Measurements from ENCODE around the gene NCCRP1.

NCCRP1 gene

GRCh38 chr19:39154100-39154628, 42.6 kb upstream of the NCCRP1 start:
- H4K20me1 ChIP-seq (ENCODE audit: insufficient read depth, low read length, poor library complexity, severe bottlenecking): peaks cover 21% of the 10 kb centered on the region
- no peaks in the 10 kb centered on the region for H3K27me3 ChIP-seq (ENCODE audit: insufficient read depth, low read length, poor library complexity, severe bottlenecking)
- no peaks in the 10 kb centered on the region for H3K9me3 ChIP-seq (ENCODE audit: insufficient read depth, low read depth, low read length)
- H3K4me3 ChIP-seq (ENCODE audit: low read length, poor library complexity, severe bottlenecking): no peak overlapping the region
- no peak for TF ChIP-seq CTCF (conservative IDR thresholded peaks at IDR 0.05; ENCODE audit: low read length)
- no peak for TF ChIP-seq EZH2phosphoT487 (IDR thresholded peaks at IDR 0.05; ENCODE audit: borderline replicate concordance)
- H2AFZ ChIP-seq (ENCODE audit: low read length): no peak overlapping the region
- H3K79me2 ChIP-seq (ENCODE audit: insufficient read depth, low read length): peaks cover 64% of the 10 kb centered on the region
- no peaks in the 10 kb centered on the region for H3K9me2 ChIP-seq (replicated peaks; ENCODE audit: low read depth, low read length)
- peaks cover 2% of the 10 kb centered on the region; the same call in 1 of the 2 replicates for H3K36me3 ChIP-seq (ENCODE audit: insufficient read depth, low read length)
- H3K9ac ChIP-seq (ENCODE audit: low read depth, low read length, poor library complexity, severe bottlenecking): no peak overlapping the region
- peaks cover 21% of the 10 kb centered on the region for H3K4me1 ChIP-seq (ENCODE audit: insufficient read depth, low read length, poor library complexity, severe bottlenecking)
- H3K4me2 ChIP-seq (ENCODE audit: low read depth, low read length, poor library complexity, severe bottlenecking): no peak overlapping the region
- H3F3A ChIP-seq (ENCODE audit: low read depth): no peaks in the 10 kb centered on the region

GRCh38 chr19:39154629-39155100, 42.1 kb upstream of the NCCRP1 start:
- H3F3A ChIP-seq (ENCODE audit: low read depth): no peaks in the 10 kb centered on the region
- no peaks in the 10 kb centered on the region for H3K36me3 ChIP-seq (ENCODE audit: insufficient read depth, low read length)
- peaks cover 21% of the 10 kb centered on the region for H3K4me1 ChIP-seq (ENCODE audit: insufficient read depth, low read length, poor library complexity, severe bottlenecking)
- H2AFZ ChIP-seq (ENCODE audit: low read length): no peak overlapping the region
- no peak overlapping the region for H3K9ac ChIP-seq (ENCODE audit: low read depth, low read length, poor library complexity, severe bottlenecking)
- H4K20me1 ChIP-seq (ENCODE audit: insufficient read depth, low read length, poor library complexity, severe bottlenecking): peaks cover 21% of the 10 kb centered on the region
- H3K9me2 ChIP-seq (replicated peaks; ENCODE audit: low read depth, low read length): no peaks in the 10 kb centered on the region
- no peaks in the 10 kb centered on the region for H3K27me3 ChIP-seq (ENCODE audit: insufficient read depth, low read length, poor library complexity, severe bottlenecking)
- H3K9me3 ChIP-seq (ENCODE audit: insufficient read depth, low read depth, low read length): no peaks in the 10 kb centered on the region
- H3K4me2 ChIP-seq (ENCODE audit: low read depth, low read length, poor library complexity, severe bottlenecking): no peak overlapping the region
- H3K79me2 ChIP-seq (ENCODE audit: insufficient read depth, low read length): peaks cover 64% of the 10 kb centered on the region
- no peak overlapping the region for H3K4me3 ChIP-seq (ENCODE audit: low read length, poor library complexity, severe bottlenecking)
- TF ChIP-seq EZH2phosphoT487 (IDR thresholded peaks at IDR 0.05; ENCODE audit: borderline replicate concordance) (no peak), CTCF (conservative IDR thresholded peaks at IDR 0.05; ENCODE audit: low read length) (no peak)

- Histone ChIP-seq H4K20me1 (ENCODE audit: insufficient read depth, low read length, poor library complexity, severe bottlenecking) (peaks cover 21% of the 10 kb centered on the region), H3K27me3 (ENCODE audit: insufficient read depth, low read length, poor library complexity, severe bottlenecking) (no peaks in the 10 kb centered on the region), H3F3A (ENCODE audit: low read depth) (no peaks in the 10 kb centered on the region), H3K79me2 (ENCODE audit: insufficient read depth, low read length) (peaks cover 66% of the 10 kb centered on the region), H3K9me3 (ENCODE audit: insufficient read depth, low read depth, low read length) (no peaks in the 10 kb centered on the region), H3K4me1 (ENCODE audit: insufficient read depth, low read length, poor library complexity, severe bottlenecking) (peaks cover 21% of the 10 kb centered on the region), H3K9ac (ENCODE audit: low read depth, low read length, poor library complexity, severe bottlenecking) (no peak overlapping the region), H3K4me3 (ENCODE audit: low read length, poor library complexity, severe bottlenecking) (no peak overlapping the region), H3K36me3 (ENCODE audit: insufficient read depth, low read length) (no peaks in the 10 kb centered on the region), H3K9me2 (replicated peaks; ENCODE audit: low read depth, low read length) (no peaks in the 10 kb centered on the region), H3K4me2 (ENCODE audit: low read depth, low read length, poor library complexity, severe bottlenecking) (no peak overlapping the region), H2AFZ (ENCODE audit: low read length) (no peak overlapping the region)
- TF ChIP-seq CTCF (conservative IDR thresholded peaks at IDR 0.05; ENCODE audit: low read length) (no peak), EZH2phosphoT487 (IDR thresholded peaks at IDR 0.05; ENCODE audit: borderline replicate concordance) (no peak)
These were observed 41.6 kb upstream of the NCCRP1 start for GRCh38 chr19:39155114-39155700.

Measured in Loucy (cell line).